NB4 (cell line): ENCODE data around the gene ATP2A3.

ENCODE experiments used
- DNase-seq: peaks from one replicate; pipeline ENCODE4 v3.0.0; 2010; ENCODE audit warnings: low read depth
- H3K4me3 ChIP-seq: one replicate; pipeline ENCODE4 v1.5.1; 2011; ENCODE audit warnings: mild to moderate bottlenecking, low read depth, low read length, moderate library complexity
- CTCF ChIP-seq: IDR thresholded peaks from one replicate; pipeline ENCODE4 v1.5.1; 2012; ENCODE audit warnings: low read depth, low read length
- MAX ChIP-seq: IDR thresholded peaks from 2 replicates; pipeline ENCODE4 v1.6.1; 2011; ENCODE audit warnings: low read depth, low read length
- MYC ChIP-seq: IDR thresholded peaks from 2 replicates; pipeline ENCODE4 v1.6.1; 2011; ENCODE audit warnings: low read depth, low read length
- POLR2A ChIP-seq: IDR thresholded peaks from 2 replicates; pipeline ENCODE4 v1.6.1; 2011; ENCODE audit warnings: mild to moderate bottlenecking; ENCODE audit not compliant: insufficient read length; ENCODE audit errors: extremely low read depth

Gene ATP2A3

GRCh38 chr17:3903051-3903825, 61.0 kb downstream of the ATP2A3 start:
- no peak for TF ChIP-seq MYC
- TF ChIP-seq POLR2A = no peak
- no peak for TF ChIP-seq MAX
- TF ChIP-seq CTCF = no peak
- no peak overlapping the region for H3K4me3 ChIP-seq
- no peak for DNase-seq

GRCh38 chr17:3900646-3901045, 63.6 kb downstream of the ATP2A3 start:
- TF ChIP-seq MAX = no peak
- TF ChIP-seq CTCF = no peak
- no peak for TF ChIP-seq MYC
- no peak for TF ChIP-seq POLR2A
- no peak for DNase-seq
- H3K4me3 ChIP-seq = no peak overlapping the region

DNA sequence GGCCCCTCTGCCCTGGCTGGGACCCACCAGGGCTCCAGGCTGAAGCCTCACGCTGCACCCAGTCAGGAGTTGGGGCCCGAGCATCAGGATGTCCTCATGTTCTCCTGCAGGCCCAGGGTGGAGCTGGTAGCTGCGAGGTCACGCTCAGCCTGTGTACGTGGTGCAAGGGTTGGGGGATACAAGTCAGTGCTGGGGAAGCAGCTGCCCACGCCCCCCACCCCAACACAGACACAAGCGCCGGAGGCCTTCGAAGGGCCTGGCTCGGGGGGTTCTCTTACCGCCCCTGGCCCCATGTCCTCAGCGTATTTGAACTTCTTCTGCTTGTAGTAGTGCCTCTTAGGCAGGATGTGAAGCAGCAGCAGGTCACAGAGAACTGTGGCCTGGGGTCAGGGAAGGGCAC, 66.5 kb downstream of the ATP2A3 start:
- no peak overlapping the region for H3K4me3 ChIP-seq
- TF ChIP-seq MAX (no peak), POLR2A (no peak), CTCF (no peak)
- DNase-seq = no peak

- TF ChIP-seq CTCF (no peak), MYC (no peak), POLR2A (no peak), MAX (no peak)
- DNase-seq = no peak
- H3K4me3 ChIP-seq = no peak overlapping the region
Observed at GRCh38 chr17:3896968-3897235, 67.3 kb downstream of the ATP2A3 start.

DNA sequence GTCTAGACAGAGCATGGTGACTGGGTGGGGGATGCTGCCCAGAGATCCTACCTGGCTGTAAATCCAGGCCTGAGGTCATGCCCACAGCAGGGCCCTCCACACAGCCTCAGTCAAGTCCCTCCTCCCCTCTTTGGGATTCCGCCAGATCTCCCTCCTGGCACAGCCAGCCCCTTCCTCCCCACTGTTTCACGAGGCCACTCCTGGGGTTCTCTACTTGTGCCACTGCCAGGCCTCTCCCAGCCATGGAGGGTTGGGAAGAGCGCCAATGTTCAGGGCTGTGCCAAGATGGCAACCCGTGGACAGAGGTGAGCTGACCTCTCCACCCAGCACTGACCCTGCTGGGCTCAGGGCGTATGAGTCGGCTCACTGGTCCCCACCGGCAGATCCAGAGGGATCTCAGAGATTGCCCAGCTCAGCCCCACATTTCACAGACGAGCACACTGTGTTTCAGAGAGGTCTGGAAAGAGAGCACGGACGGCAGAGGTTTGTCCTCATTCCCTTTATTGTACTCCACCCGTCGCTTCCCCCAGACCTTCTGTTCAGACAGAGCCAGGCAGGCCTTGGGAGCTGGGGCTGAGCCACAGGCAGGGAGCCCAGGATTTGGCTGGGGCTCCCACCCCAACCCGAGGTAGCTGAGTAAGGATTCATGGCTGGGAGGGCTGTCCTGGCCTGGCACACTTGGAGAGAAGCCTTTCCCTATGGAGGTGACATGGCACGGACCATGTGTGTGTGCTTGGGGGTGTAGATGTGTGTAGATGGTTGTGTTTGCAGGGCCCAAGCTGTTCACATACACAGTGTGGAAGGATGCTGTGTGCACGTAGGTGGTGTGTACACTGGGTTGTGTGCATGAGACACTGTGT, 67.9 kb downstream of the ATP2A3 start:
- DNase-seq = no peak
- H3K4me3 ChIP-seq = no peak overlapping the region
- no peak for TF ChIP-seq MYC
- no peak for TF ChIP-seq MAX
- no peak for TF ChIP-seq POLR2A
- no peak for TF ChIP-seq CTCF
